GM19397 (cell line): ENCODE results near the gene CYB561D2.

Experiments
- ATAC-seq: cut with Tn5 transposase; IDR thresholded peaks from one replicate; pipeline ENCODE4 v1.9.1; 2021; ENCODE audit warnings: mild to moderate bottlenecking, moderate library complexity; ENCODE audit not compliant: unreplicated experiment

The CYB561D2 gene

DNA sequence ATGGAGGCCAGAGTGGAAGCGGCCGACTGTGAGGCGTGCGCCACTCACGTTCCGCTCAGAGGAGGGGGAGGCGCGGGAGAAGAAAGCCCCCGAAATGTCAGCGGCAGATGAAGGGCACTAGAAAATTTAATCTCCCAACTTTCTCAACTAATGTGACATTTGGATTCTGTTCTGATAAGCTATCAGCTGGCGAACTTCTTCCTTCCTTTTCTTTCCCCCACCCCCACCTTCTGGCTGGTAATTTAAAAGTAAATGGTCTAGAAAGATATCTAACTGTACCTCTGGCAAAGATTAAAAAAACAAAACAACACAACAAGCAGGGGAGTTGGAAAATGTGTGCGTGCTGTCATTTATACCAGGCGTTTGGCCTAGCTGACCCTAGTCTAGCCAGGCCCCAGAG lies 35.1 kb downstream of the CYB561D2 start:
- no peak for ATAC-seq

DNA sequence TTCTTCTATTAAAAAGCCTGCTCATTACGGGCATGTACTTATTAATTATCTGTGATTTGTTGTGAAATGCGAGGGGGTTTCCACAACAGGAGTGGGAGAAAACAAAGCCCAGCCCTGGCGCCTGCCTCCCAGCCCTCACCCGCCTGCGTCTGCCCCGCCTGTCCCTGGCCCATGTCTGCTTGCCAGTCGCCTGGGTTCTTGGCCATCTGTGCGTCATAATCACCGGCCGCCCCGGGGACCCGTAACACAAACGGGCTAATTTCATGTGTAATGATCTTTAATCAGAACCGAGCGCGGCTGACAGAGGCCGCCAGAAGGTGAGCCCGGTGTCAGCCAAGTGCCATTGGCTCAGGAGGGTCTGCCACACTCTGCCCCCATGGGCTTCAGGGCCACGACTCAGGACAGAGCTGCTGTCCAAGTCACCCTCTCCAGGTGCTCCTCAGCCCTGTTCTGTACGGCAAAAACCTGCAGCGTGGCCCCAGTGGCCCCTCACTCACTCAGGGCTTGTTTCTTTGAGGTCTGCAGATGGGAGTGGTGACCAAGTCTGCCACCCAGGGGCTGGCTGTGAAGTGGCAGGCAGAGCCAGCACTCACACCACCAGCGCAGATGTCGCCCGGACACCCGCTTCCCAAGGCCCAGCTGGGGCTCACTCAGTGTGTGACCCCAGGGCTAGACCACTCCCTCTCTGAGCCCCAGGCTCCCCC lies 37.5 kb downstream of the CYB561D2 start:
- no peak for ATAC-seq

- no peak for ATAC-seq
Measured at GRCh38 chr3:50388720-50389413, 38.2 kb downstream of the CYB561D2 start.

DNA sequence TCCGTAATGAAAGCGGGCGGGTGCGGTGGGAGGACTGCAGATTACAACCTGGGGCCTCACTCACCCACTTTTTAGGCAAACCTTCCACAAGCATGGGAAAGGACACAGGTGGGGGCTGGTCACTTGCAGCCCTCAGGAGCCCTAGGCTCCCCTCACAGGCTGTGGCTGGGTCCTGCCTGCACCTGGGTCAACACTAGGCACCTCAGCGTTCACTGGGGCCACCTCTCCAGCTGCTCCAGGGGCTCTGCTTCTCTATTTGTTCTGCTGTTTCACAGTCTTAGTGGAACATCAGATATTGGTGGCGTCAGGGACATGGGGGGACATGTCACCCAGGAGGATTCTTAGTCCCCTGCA lies 38.7 kb downstream of the CYB561D2 start:
- ATAC-seq, result no peak

DNA sequence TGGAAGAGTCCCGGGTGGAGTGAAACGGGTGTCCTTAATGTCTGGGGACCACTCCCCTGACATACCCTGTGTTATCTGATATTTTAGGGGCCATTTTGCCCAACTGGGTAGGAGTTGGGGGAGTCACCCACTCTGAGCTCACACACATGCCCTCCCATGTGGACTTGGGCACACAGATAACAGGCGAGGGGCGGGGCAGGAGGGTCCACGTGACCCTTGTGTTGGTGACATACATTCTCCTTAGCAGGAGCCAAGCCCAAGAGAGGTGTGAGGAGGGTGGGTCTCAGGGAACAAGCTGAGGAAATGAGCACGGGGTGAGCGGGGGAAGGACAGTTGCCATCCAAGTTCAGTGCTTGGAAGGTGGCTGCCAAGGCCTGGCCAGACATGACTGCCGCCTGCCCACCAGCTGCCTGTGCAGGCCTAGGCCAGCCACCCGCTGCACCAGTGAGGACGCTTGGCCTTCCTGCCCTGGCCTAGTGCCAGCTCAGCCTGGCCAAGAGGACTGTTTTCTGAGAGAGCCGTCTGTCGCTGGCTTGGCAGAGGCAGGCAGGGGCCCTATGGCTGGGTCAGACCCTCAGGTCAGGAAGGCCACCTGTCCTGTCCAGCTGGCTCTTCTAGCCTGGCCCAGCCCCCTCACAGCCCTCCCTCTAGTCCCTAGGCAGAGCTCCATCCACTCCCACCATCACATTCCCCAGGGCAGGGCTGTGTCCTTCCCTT lies 40.0 kb downstream of the CYB561D2 start:
- ATAC-seq, result no peak

GRCh38 chr3:50392101-50392715 lies 41.5 kb downstream of the CYB561D2 start:
- ATAC-seq, result no peak

DNA sequence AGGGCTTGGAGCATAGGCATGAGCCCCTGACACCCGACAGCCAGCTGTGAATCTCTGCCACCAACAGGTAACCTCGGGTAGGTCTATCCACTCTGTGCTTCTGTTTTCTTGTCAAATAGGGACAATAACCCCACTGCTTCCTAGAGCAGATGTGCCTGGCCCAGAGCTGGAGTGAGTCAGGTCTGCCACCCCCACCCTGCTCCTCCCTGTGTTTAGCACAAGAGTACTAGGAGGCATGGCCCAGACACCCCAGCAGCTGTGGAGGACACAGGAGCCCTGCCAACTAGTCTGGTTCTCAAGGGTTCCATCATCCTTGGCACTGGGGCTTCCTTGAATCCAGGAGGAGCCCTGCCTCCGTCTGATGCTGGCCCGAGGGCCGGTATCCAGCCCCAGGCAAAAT lies 42.4 kb downstream of the CYB561D2 start:
- no peak for ATAC-seq

GRCh38 chr3:50395070-50395860 lies 44.6 kb downstream of the CYB561D2 start:
- no peak for ATAC-seq

- ATAC-seq, result no peak
Measured at GRCh38 chr3:50396502-50396901, 45.8 kb downstream of the CYB561D2 start.

GRCh38 chr3:50401978-50402595 lies 51.4 kb downstream of the CYB561D2 start:
- no peak for ATAC-seq
